HEK293 (cell line): ENCODE data around the gene JMJD4.

Experiments
- CTCF ChIA-PET: fragments of 350-600 bp; formaldehyde crosslinking; extraction: SDS; loops from one replicate; lab custom pipeline; 2021; ENCODE audit warnings: antibody characterized with exemption; lab: Yijun Ruan, JAX
- POLR2A ChIA-PET: fragments of 300-600 bp; formaldehyde crosslinking; extraction: SDS; loops from one replicate; lab custom pipeline; 2020; ENCODE audit warnings: antibody characterized with exemption, inconsistent platforms; lab: Yijun Ruan, JAX
- H3K27ac ChIP-seq: fragments of 200-500 bp; sonication (Bioruptor generic); 2 replicates; pipeline ENCODE4 v1.5.1; 2014; ENCODE audit warnings: low read depth, low read length, control low read depth, inconsistent platforms; ENCODE audit errors: extremely low read depth
- H3K36me3 ChIP-seq, 2 experiments: fragments of 200-500 bp in 1 of 2; sonication (Bioruptor generic) in 1 of 2; 1 replicate in 1 of 2; 2 replicates in 1 of 2; pipeline ENCODE4 v1.5.1; 2014 to 2017; ENCODE audit warnings: inconsistent platforms in 2 of 2, low read length in 2 of 2; ENCODE audit not compliant: control insufficient read depth in 2 of 2, insufficient read depth in 1 of 2
- H3K4me1 ChIP-seq: fragments of 200-500 bp; sonication (Bioruptor generic); 2 replicates; pipeline ENCODE4 v1.5.1; 2014; ENCODE audit warnings: mild to moderate bottlenecking, low read length, inconsistent platforms; ENCODE audit not compliant: control insufficient read depth, insufficient read depth
- H3K4me3 ChIP-seq: 2 replicates; pipeline ENCODE4 v1.5.1; 2011; ENCODE audit warnings: low read depth, mild to moderate bottlenecking, control low read depth, low read length, moderate library complexity
- H3K9me3 ChIP-seq: fragments of 200-500 bp; sonication (Bioruptor generic); 2 replicates; pipeline ENCODE4 v1.5.1; 2014; ENCODE audit warnings: low read depth, low read length, inconsistent platforms; ENCODE audit not compliant: control insufficient read depth, insufficient read depth
- EGR2 ChIP-seq: fragments of 450-650 bp; formaldehyde crosslinking; IDR thresholded peaks from 2 replicates; pipeline ENCODE4 v1.5.1; 2016; ENCODE audit warnings: low read depth, missing biosample characterization, missing genetic modification characterization
- PRDM1 ChIP-seq: fragments of 450-650 bp; formaldehyde crosslinking; IDR thresholded peaks from 2 replicates; pipeline ENCODE4; 2016; ENCODE audit warnings: missing biosample characterization, missing genetic modification characterization
- PRDM4 ChIP-seq: fragments of 450-650 bp; formaldehyde crosslinking; IDR thresholded peaks from 2 replicates; pipeline ENCODE4 v1.5.1; 2017; ENCODE audit warnings: missing biosample characterization, missing genetic modification characterization
- YY1 ChIP-seq: fragments of 450-650 bp; formaldehyde crosslinking; IDR thresholded peaks from 2 replicates; pipeline ENCODE4 v1.5.1; 2018; ENCODE audit warnings: missing biosample characterization, missing genetic modification characterization
- ZBTB10 ChIP-seq: fragments of 450-650 bp; formaldehyde crosslinking; IDR thresholded peaks from 2 replicates; pipeline ENCODE4 v1.5.1; 2016; ENCODE audit warnings: missing biosample characterization, missing genetic modification characterization
- ZFP3 ChIP-seq: fragments of 450-650 bp; formaldehyde crosslinking; IDR thresholded peaks from 2 replicates; pipeline ENCODE4 v1.5.1; 2016; ENCODE audit warnings: low read depth, missing biosample characterization, missing genetic modification characterization
- ZNF10 ChIP-seq: fragments of 450-650 bp; formaldehyde crosslinking; IDR thresholded peaks from 2 replicates; pipeline ENCODE4 v1.5.1; 2017; ENCODE audit warnings: missing biosample characterization, missing genetic modification characterization
- ZNF133 ChIP-seq: fragments of 450-650 bp; formaldehyde crosslinking; IDR thresholded peaks from 2 replicates; pipeline ENCODE4 v1.5.1; 2016; ENCODE audit warnings: missing biosample characterization, missing genetic modification characterization
- ZNF202 ChIP-seq: fragments of 450-650 bp; formaldehyde crosslinking; IDR thresholded peaks from 2 replicates; pipeline ENCODE4 v1.5.1; 2016; ENCODE audit warnings: missing biosample characterization, missing genetic modification characterization, borderline replicate concordance
- ZNF423 ChIP-seq: fragments of 450-650 bp; formaldehyde crosslinking; IDR thresholded peaks from 2 replicates; pipeline ENCODE4 v1.5.1; 2016; ENCODE audit warnings: missing biosample characterization, missing genetic modification characterization
- ZNF426 ChIP-seq: fragments of 450-650 bp; formaldehyde crosslinking; IDR thresholded peaks from 2 replicates; pipeline ENCODE4 v1.5.1; 2017; ENCODE audit warnings: missing biosample characterization, missing genetic modification characterization, mild to moderate bottlenecking, inconsistent platforms, moderate library complexity
- ZNF513 ChIP-seq: fragments of 450-650 bp; IDR thresholded peaks from 2 replicates; pipeline ENCODE4 v1.5.1; 2018; ENCODE audit warnings: missing biosample characterization, missing genetic modification characterization
- ZNF514 ChIP-seq: fragments of 450-650 bp; formaldehyde crosslinking; IDR thresholded peaks from 2 replicates; pipeline ENCODE4 v1.5.1; 2016; ENCODE audit warnings: missing biosample characterization, missing genetic modification characterization
- ZNF560 ChIP-seq: fragments of 450-650 bp; formaldehyde crosslinking; IDR thresholded peaks from 2 replicates; pipeline ENCODE4 v1.5.1; 2017; ENCODE audit warnings: missing biosample characterization, missing genetic modification characterization, borderline replicate concordance
- ZNF585B ChIP-seq: fragments of 450-650 bp; formaldehyde crosslinking; IDR thresholded peaks from 2 replicates; pipeline ENCODE4 v1.5.1; 2016; ENCODE audit warnings: missing biosample characterization, missing genetic modification characterization
- ZNF670 ChIP-seq: fragments of 450-650 bp; formaldehyde crosslinking; IDR thresholded peaks from 2 replicates; pipeline ENCODE4 v1.5.1; 2016; ENCODE audit warnings: missing biosample characterization, missing genetic modification characterization, low read depth
- ZNF791 ChIP-seq: fragments of 450-650 bp; formaldehyde crosslinking; IDR thresholded peaks from 2 replicates; pipeline ENCODE4 v1.5.1; 2016; ENCODE audit warnings: missing biosample characterization, missing genetic modification characterization
- TF ChIP-seq, protein P1 (sequence below): fragments of 450-650 bp; formaldehyde crosslinking; IDR thresholded peaks from 2 replicates; pipeline ENCODE4 v1.5.1; 2016; ENCODE audit warnings: missing biosample characterization, missing genetic modification characterization
- TF ChIP-seq, protein P2 (sequence below): fragments of 450-650 bp; formaldehyde crosslinking; IDR thresholded peaks from 2 replicates; pipeline ENCODE4 v1.5.0; 2017; ENCODE audit warnings: missing biosample characterization, missing genetic modification characterization, borderline replicate concordance

Gene JMJD4

GRCh38 chr1:227777646-227778045 is 42.5 kb upstream of the JMJD4 start (continued):
- TF ChIP-seq ZNF560 (tag by site-specific recombination) = no peak
- no peak for TF ChIP-seq ZNF513
- no peak for TF ChIP-seq ZFP3 (tag by site-specific recombination)

GRCh38 chr1:227777156-227777555 is 42.1 kb upstream of the JMJD4 start:
- Histone ChIP-seq H3K27ac (no peak overlapping the region), H3K4me1 (no peaks in the 10 kb centered on the region), H3K9me3 (no peaks in the 10 kb centered on the region), H3K4me3 (no peak overlapping the region), H3K36me3 (peaks cover 5 to 84% of the 10 kb centered on the region in 2 experiments; a peak in 2 of 3 replicates)
- TF ChIP-seq ZNF133 (tag by site-specific recombination) (no peak), ZNF670 (no peak), ZNF426 (tag by site-specific recombination) (no peak), ZNF514 (no peak), EGR2 (no peak), ZNF10 (tag by site-specific recombination) (no peak), ZNF423 (tag by site-specific recombination) (no peak), YY1 (no peak), PRDM4 (tag by site-specific recombination) (no peak)
- TF ChIP-seq, protein P1, sequence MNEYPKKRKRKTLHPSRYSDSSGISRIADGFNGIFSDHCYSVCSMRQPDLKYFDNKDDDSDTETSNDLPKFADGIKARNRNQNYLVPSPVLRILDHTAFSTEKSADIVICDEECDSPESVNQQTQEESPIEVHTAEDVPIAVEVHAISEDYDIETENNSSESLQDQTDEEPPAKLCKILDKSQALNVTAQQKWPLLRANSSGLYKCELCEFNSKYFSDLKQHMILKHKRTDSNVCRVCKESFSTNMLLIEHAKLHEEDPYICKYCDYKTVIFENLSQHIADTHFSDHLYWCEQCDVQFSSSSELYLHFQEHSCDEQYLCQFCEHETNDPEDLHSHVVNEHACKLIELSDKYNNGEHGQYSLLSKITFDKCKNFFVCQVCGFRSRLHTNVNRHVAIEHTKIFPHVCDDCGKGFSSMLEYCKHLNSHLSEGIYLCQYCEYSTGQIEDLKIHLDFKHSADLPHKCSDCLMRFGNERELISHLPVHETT (tag by site-specific recombination) = no peak
- ChIA-PET POLR2A (no interaction called here), CTCF (interaction anchor here (0.8 kb wide), 1 partner anchor 176 kb away, joined by 3 read pairs; no protein-coding TSS in a partner anchor)

- CTCF ChIA-PET = no interaction called here
- Histone ChIP-seq H3K9me3 (no peaks in the 10 kb centered on the region), H3K27ac (no peak overlapping the region), H3K4me1 (no peaks in the 10 kb centered on the region), H3K4me3 (no peak overlapping the region), H3K36me3 (peaks cover 5 to 86% of the 10 kb centered on the region in 2 experiments; a peak in 1 of 3 replicates)
- POLR2A ChIA-PET = no interaction called here
- no peak for TF ChIP-seq ZNF585B (tag by site-specific recombination)
- TF ChIP-seq ZBTB10 (tag by site-specific recombination) = no peak
- TF ChIP-seq ZNF202 (tag by site-specific recombination) = no peak
- no peak for TF ChIP-seq ZNF791 (tag by site-specific recombination)
- no peak for TF ChIP-seq PRDM1 (tag by site-specific recombination)
- TF ChIP-seq, protein P2, sequence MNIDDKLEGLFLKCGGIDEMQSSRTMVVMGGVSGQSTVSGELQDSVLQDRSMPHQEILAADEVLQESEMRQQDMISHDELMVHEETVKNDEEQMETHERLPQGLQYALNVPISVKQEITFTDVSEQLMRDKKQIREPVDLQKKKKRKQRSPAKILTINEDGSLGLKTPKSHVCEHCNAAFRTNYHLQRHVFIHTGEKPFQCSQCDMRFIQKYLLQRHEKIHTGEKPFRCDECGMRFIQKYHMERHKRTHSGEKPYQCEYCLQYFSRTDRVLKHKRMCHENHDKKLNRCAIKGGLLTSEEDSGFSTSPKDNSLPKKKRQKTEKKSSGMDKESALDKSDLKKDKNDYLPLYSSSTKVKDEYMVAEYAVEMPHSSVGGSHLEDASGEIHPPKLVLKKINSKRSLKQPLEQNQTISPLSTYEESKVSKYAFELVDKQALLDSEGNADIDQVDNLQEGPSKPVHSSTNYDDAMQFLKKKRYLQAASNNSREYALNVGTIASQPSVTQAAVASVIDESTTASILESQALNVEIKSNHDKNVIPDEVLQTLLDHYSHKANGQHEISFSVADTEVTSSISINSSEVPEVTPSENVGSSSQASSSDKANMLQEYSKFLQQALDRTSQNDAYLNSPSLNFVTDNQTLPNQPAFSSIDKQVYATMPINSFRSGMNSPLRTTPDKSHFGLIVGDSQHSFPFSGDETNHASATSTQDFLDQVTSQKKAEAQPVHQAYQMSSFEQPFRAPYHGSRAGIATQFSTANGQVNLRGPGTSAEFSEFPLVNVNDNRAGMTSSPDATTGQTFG (tag by site-specific recombination) = no peak
These were observed 41.2 kb upstream of the JMJD4 start for GRCh38 chr1:227776331-227776771.
